ENCODE measurements around the gene HIRA. TPM values are rescaled to one million over a fixed set of nuclear protein-coding genes. Genes with fewer than 3 reads are reported as not detected.

HIRA gene
- total and polyA plus RNA-seq, 2 of the 8 experiments (the other 6 are each of a cell fraction or from before 2014, with no cell fraction given) = 34.9 to 67.2 TPM

- no peak for TF ChIP-seq POU5F1 (IDR thresholded peaks at IDR 0.05; ENCODE audit: low read depth, low read length)
- no peak for TF ChIP-seq SIRT6 (IDR thresholded peaks at IDR 0.05; ENCODE audit: low read length)
- no peak for TF ChIP-seq TAF1 (IDR thresholded peaks at IDR 0.05; ENCODE audit: low read depth, low read length)
- H3K27me3 ChIP-seq (replicated peaks in 1 of 4; ENCODE audit: control insufficient read depth in 3 of 4, extremely low read depth in 1 of 4, insufficient read depth in 3 of 4, low read length in 3 of 4) = no peaks in the 10 kb centered on the region
- no peak overlapping the region for H3K4ac ChIP-seq (replicated peaks; ENCODE audit: insufficient read length, low read depth, low read length)
- H3K18ac ChIP-seq (ENCODE audit: extremely low read depth, low read length) = no peak overlapping the region
- H2BK5ac ChIP-seq (ENCODE audit: low read depth, low read length) = no peak overlapping the region
- no peak overlapping the region for H3K27ac ChIP-seq (ENCODE audit: low read depth, low read length)
- no peak overlapping the region for H3K56ac ChIP-seq (replicated peaks; ENCODE audit: insufficient read length, low read depth, low read length)
- H3K9ac ChIP-seq (replicated peaks in 1 of 4; ENCODE audit: extremely low read depth in 1 of 4, low read depth in 3 of 4, low read length in 3 of 4) = no peak overlapping the region
- no peak overlapping the region for H3K14ac ChIP-seq (ENCODE audit: insufficient read length)
- POLR2A ChIA-PET (ENCODE audit: partially characterized antibody) = no interaction called here
- peaks cover 21 to 58% (median 38%) of the 10 kb centered on the region in 4 experiments; a peak in 7 of 8 replicates for H3K36me3 ChIP-seq (ENCODE audit: control insufficient read depth in 2 of 4, insufficient read depth in 4 of 4, low read length in 3 of 4)
- no peaks in the 10 kb centered on the region for H3K23me2 ChIP-seq (ENCODE audit: low read depth, low read length)
- H2BK120ac ChIP-seq (replicated peaks; ENCODE audit: low read depth, low read length) = no peak overlapping the region
- no peak overlapping the region for H2AFZ ChIP-seq (ENCODE audit: low read length)
- no peak overlapping the region for H2BK15ac ChIP-seq (ENCODE audit: low read length)
- no peaks in the 10 kb centered on the region for H3K79me1 ChIP-seq (ENCODE audit: low read depth, low read length)
- CTCF ChIA-PET (ENCODE audit: partially characterized antibody) = no interaction called here
- H4K91ac ChIP-seq (replicated peaks; ENCODE audit: insufficient read length, low read length) = no peak overlapping the region
- no peaks in the 10 kb centered on the region for H3K4me1 ChIP-seq (replicated peaks in 1 of 4; ENCODE audit: control insufficient read depth in 3 of 4, insufficient read depth in 4 of 4, low read length in 3 of 4)
- no peak overlapping the region for H3K4me2 ChIP-seq (ENCODE audit: insufficient read depth in 1 of 2, low read depth in 2 of 2, low read length in 2 of 2)
- no peak overlapping the region for H4K5ac ChIP-seq (ENCODE audit: insufficient read length, low read depth, low read length)
- no peaks in the 10 kb centered on the region for H3K79me2 ChIP-seq (ENCODE audit: control insufficient read depth in 1 of 2, insufficient read depth in 2 of 2, low read length in 2 of 2)
- WGBS, 2 experiments (ENCODE audit: extremely low coverage in 1 of 2, insufficient coverage in 1 of 2, insufficient read length in 1 of 2, insufficient replicate concordance in 2 of 2, low coverage in 1 of 2, low lambda C conversion rate in 2 of 2, missing lambda C conversion rate in 1 of 2) = 94% methylated on average over 2 of the region's 2 CpGs; no CpG with 5 or more reads in 1 of the 2 experiments
- no peak overlapping the region for H2BK12ac ChIP-seq (ENCODE audit: low read depth, low read length)
- DNase-seq (ENCODE audit: low read depth in 1 of 2, low spot score in 2 of 2) (no peak), FAIRE-seq (no peak)
- H3K4me3 ChIP-seq (ENCODE audit: extremely low read depth in 1 of 4, insufficient read depth in 2 of 4, low read depth in 3 of 4, low read length in 4 of 4) = no peak overlapping the region
- no peak overlapping the region for H3K23ac ChIP-seq (ENCODE audit: insufficient read length)
- no peak overlapping the region for H2BK20ac ChIP-seq (ENCODE audit: low read length)
- no peak overlapping the region for H4K8ac ChIP-seq (ENCODE audit: extremely low read depth, insufficient read depth, low read length)
- H4K20me1 ChIP-seq (replicated peaks in 1 of 2; ENCODE audit: control insufficient read depth in 1 of 2, insufficient read depth in 2 of 2, low read length in 2 of 2) = no peaks in the 10 kb centered on the region
- no peaks in the 10 kb centered on the region for H3K9me3 ChIP-seq (ENCODE audit: insufficient read depth in 2 of 2, low read depth in 1 of 2, low read length in 1 of 2)
- no peak overlapping the region for H2AK5ac ChIP-seq (ENCODE audit: low read depth, low read length)
Measured at GRCh38 chr22:19376971-19377370, 54.6 kb downstream of the HIRA start.
